GM12801 (cell line): ENCODE data around the gene SDC4.

Source experiments
- CTCF ChIP-seq: IDR thresholded peaks from one replicate; pipeline ENCODE4 v1.5.1; 2011; ENCODE audit warnings: control low read depth; ENCODE audit not compliant: insufficient read length; ENCODE audit errors: extremely low read depth

The SDC4 gene

GRCh38 chr20:45362804-45363610, 14.8 kb upstream of the SDC4 start, which contains the start of gene SYS1:
Gene SYS1, plus strand, starts transcription at chr20:45363156. Its CDS starts 376 bp downstream, at chr20:45363532.
- no peak for TF ChIP-seq CTCF

GRCh38 chr20:45361793-45362192, 13.6 kb upstream of the SDC4 start:
- no peak for TF ChIP-seq CTCF

GRCh38 chr20:45359406-45360148, 11.4 kb upstream of the SDC4 start:
- TF ChIP-seq CTCF: no peak

GRCh38 chr20:45359069-45359405, 10.8 kb upstream of the SDC4 start:
- no peak for TF ChIP-seq CTCF

GRCh38 chr20:45358282-45359068, 10.3 kb upstream of the SDC4 start:
- TF ChIP-seq CTCF: no peak

- TF ChIP-seq CTCF: no peak
Observed at GRCh38 chr20:45355209-45356084, 7.2 kb upstream of the SDC4 start.
